ENCODE results near the gene ZMAT2.

DNA sequence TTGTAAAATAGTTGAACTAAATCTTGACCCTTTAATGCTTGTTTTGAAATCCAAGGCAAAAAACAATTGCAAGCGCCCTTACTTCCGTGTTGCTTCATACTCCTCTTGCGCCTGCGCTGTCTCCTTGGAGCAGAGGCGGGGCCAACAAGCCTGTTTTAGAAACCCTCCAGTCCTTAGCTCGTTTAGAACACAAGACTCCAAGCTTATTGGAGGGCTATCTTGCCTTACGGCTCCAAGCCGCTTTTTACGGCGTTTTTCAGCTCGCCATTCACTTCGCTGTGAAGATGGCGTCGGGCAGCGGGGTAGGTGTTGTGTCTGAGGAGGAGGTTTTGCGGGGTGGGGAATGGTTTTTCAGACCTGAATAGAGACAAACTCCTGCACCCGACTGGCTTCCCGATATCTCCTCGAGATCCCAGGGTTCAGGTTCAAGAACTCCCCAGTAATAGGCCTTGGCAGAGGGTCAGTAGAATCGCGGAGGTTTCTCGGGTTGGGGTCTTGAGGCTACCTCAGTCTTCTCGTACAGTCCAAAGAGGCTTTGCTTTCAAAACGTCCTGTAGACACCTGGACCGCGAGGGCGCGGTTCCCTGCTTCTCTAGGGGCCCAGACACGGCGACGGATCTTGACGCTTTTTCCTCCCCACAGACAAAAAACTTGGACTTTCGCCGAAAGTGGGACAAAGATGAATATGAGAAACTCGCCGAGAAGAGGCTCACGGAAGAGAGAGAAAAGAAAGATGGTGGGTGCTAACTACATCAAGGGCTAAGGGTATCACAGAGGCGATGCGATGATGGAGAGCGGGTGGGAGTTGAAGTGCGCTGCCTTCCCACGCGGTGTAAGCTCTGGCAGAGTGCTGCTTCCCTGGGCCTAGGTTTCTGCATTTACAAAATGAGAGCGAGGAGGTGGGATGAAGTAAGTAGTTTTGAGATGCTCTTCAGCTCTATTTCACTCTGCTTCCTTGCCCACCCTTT lies at the start of gene ZMAT2:
- TF ChIP-seq, protein P1, sequence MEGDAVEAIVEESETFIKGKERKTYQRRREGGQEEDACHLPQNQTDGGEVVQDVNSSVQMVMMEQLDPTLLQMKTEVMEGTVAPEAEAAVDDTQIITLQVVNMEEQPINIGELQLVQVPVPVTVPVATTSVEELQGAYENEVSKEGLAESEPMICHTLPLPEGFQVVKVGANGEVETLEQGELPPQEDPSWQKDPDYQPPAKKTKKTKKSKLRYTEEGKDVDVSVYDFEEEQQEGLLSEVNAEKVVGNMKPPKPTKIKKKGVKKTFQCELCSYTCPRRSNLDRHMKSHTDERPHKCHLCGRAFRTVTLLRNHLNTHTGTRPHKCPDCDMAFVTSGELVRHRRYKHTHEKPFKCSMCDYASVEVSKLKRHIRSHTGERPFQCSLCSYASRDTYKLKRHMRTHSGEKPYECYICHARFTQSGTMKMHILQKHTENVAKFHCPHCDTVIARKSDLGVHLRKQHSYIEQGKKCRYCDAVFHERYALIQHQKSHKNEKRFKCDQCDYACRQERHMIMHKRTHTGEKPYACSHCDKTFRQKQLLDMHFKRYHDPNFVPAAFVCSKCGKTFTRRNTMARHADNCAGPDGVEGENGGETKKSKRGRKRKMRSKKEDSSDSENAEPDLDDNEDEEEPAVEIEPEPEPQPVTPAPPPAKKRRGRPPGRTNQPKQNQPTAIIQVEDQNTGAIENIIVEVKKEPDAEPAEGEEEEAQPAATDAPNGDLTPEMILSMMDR (tag by site-specific recombination; IDR thresholded peaks at IDR 0.05): no peak
- TF ChIP-seq RBAK (tag by site-specific recombination; IDR thresholded peaks at IDR 0.05) (no peak), KLF9 (tag by site-specific recombination; IDR thresholded peaks at IDR 0.05; ENCODE audit: low read depth) (no peak), ZBTB1 (tag by site-specific recombination; IDR thresholded peaks at IDR 0.05) (no peak), ZNF16 (tag by site-specific recombination; IDR thresholded peaks at IDR 0.05; ENCODE audit: low read depth) (no peak), ZNF274 (IDR thresholded peaks at IDR 0.05; ENCODE audit: low read length) (no peak), ZNF274 (tag by site-specific recombination; IDR thresholded peaks at IDR 0.05; ENCODE audit: borderline replicate concordance) (no peak), ZNF548 (tag by site-specific recombination; IDR thresholded peaks at IDR 0.05) (no peak), MYNN (tag by site-specific recombination; IDR thresholded peaks at IDR 0.05; ENCODE audit: borderline replicate concordance) (no peak), ZNF138 (tag by site-specific recombination; IDR thresholded peaks at IDR 0.05; ENCODE audit: borderline replicate concordance) (no peak)

Data from HEK293 (cell line).